Activated T-helper 9 cell treated with anti-CD3 and anti-CD28 coated beads, Interleukin-2, amount 50 U/mL, for 16 hours (primary cell): ENCODE results near the gene KIAA2012.

Experiments
- DNase-seq: peaks from one replicate; pipeline ENCODE4 v3.0.0-alpha.2; 2020; ENCODE audit warnings: low read depth

The KIAA2012 gene

DNA sequence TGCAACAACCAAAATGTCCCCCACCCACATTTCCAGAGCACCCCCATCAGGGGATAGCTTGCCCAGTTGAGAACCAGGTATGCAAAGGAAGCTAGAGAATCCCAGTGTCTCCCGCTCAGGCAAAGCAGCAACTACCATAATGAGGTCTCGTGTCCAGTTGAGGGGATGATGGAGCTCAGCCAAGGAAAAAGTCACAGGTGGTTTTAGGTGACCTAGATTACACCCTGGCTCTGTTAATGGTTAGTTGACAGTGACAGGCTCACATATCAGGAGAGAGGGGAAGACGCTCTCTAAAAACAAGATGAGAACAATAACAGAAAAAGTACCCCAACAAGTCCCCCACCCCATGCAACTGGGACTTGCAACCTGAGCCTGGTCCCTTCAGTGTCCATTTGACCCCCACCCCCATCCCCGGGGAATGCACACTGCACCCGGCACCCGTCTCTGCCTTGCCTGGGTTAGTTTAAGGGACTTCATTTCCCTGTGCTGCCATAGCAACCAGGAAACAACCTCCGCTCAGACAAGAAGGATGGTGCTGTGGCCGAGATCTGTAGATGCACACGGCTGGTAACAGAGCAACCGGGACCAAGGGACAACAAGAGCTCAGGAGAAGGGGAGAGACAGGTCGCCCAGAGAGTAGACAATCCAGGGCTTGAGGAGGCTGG is at the start of gene KIAA2012:
TSS of gene KIAA2012 (plus strand) at position 519 of the 665 bp plus-strand sequence. CDS start 373 bp downstream, outside the sequence.
- DNase-seq: no peak

DNA sequence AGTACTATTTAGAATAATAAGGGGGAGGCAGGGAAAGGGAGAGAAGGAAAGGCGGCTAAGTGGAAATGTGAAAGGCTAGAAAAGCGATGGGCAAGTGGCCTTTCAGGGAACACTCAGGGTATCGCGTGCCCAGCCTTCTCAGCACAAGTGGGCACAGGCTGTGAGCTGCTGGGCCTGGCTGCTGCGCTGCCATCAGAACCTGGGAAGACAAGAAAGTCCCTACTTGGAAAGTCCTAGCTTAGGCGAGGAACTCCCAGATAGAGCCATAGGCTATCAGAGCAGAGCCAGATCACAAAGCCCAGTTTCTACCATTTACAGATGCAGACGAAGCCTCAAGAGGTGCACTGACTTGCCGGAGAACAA is 49.2 kb upstream of the KIAA2012 start:
- DNase-seq: no peak

DNA sequence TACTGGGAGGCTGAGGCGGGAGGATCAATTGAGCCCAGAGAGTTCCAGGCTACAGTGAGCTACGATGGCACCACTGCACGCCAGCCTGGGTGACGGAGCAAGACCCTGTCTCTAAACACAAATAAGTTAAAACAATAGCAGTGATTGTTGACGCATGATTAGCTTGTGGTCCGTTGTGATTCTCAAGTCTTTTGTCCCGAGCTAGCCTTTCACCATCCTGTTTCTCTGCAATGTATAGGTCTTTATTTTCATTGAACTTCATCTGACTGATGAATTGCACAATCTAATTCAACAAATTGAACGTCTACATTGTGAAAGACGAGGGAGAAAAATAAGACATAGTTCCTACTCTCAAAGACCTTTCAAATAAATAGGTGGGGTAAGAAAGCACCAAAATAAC is 48.2 kb upstream of the KIAA2012 start:
- no peak for DNase-seq

DNA sequence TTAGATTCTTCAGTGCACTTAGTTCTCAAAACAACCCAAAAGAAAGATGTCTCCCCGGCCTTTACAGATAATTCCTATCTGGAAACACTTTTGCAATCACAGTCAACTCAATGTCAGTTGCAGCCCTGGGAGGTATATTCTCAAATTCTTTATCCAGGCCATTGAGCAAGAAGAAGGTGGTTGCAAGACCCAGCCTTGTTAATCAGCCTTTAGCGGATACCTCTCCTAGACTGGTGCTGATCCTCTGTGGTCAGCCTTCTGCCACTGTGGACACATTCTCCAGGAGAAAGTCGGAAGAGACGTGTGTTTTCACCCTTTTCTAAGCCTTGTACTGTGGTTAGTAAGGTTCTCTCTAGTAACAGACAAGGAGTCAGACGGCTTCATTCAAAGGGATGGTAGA is 47.2 kb upstream of the KIAA2012 start:
- DNase-seq: no peak

DNA sequence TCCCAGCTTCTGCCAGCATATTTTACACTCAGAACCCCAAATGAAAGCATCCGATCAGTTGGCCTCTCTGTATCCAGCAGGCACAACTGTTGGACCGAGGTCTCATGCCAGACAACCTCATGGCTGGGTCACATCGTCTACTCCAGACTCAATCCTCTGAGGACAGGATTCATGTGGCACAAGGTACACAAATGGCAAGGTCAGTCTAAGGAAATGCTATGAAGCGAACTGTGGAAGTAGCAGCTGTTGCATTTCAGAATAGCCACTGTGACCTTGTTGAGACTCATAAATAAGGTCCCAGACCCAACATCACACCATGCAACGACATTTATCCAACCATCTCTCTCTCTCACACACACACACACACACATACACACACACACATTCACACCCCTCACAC is 46.5 kb upstream of the KIAA2012 start:
- no peak for DNase-seq

DNA sequence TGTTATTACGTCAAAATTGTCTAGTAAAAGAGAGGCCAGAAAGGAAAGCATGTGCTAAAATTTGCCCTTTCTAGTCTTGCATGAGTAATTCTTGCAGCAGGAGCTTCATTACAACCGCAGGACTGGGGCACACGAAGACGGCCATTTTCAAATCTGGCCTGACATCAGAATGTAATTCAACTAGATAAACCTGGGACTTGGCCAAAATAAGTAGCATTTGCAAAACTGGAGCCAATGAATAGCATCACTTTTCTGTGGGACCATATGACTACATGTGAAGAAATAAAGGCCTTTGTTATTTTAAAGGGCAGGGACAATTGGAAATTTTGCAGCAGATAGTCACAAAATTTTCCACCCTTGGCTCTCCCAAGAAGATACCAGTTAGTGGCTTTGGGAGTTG is 42.4 kb upstream of the KIAA2012 start:
- DNase-seq: no peak

DNA sequence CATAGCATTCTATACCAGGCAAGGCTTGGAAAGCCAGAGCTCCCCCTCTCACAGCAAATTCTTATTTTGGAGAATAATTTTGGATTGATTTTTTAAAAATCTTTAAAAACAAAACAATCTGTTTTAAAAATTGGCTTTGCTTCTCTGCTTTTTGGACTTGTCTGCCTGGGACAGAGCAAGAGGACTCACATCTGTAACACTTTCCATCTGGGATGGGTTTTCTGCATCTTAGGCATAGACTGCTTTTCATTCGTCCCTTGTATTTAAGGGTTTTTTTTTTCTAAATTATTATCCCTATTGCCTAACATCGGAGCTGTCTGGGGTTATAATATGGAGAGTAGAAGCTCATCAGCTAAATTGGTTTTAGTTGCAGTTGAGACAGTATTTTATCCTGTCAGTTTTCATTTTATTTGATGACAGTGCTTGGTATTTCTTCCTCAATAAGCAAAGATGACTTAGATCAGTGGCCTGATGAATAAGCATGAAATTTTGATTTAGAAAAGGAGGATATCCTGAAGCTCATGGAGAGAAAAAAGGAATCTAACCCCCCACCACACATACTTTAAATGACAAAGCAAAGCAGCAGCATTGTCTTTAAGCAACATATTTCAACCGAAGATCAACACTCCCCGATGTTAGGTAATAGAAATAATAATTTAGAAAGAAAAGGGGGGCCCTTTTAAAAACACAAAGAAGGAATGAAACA is 41.7 kb upstream of the KIAA2012 start:
- DNase-seq: no peak

DNA sequence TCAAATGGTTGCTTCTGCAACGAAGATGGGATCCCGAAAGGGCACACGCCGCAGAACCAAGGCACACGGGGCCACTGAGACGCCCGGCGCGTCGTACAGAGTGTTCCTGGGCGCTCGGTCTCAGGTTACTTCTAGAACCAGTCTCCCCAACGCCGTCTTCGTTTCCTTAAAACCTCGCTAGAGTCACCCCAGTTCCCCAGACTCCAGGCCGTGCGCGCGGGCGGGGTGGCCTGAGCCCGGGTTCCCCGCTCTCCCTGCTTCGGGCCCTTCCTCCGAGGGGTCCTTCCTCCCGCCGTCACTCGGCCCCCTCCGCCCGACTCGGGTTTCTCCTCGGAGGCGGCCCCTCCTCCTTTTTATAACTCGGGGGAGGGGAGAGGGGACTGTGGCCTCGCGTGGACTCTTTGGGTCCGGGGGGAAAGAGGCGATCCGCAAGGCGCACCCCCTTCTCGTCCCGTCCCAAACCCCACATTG is 40.2 kb upstream of the KIAA2012 start:
- DNase-seq: peak; percentile 12

DNA sequence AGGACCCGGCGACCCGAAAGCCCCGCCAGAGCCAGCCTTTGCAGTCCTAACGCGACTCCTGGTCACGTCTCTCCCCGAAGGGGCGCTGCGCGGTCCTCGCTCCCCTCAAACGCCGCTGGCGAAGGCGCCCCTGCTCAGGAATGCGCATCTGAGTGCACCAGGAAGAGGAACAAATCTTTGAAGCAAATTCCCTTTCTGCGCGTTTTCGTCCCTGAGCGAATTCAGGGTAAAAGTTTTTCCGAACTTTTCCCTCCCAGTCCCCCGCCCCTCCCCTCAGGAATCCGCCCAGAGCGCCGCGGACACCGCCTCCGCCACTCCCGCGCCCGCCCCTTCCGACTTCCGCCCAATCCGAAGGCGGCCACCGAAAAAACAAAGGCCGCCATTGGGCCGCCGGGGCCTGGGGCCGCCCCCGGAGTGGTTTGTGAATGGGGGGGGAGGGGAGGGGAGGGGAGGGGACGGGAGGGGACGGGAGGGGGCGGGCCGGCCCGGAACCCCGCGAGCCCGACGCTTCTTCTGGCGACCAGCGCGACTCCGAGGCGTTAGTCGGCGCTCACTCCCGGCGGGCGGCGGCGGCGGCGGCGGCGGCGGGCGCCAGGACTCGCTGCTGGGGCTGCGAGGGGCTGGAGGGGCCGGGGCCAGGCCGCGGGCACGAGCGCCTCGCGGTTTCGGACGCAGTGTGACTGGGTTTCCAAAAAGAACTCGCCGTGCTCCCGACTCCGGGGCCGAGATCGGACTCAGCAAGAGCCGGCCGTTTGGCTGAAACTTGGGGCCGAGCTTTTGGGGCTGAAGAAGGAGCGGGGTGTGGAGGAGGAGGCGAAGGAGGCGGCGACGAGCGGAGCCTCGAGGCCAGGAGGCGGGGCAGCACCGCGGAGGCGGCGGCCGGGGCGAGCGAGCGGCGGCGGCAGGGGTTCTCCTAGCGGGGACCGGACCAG is 39.5 kb upstream of the KIAA2012 start, which contains the start of gene FZD7:
TSS of gene FZD7 (plus strand) at position 539 of the 932 bp plus-strand sequence. CDS start 793 bp downstream, outside the sequence.
- peak; percentile 77 for DNase-seq

DNA sequence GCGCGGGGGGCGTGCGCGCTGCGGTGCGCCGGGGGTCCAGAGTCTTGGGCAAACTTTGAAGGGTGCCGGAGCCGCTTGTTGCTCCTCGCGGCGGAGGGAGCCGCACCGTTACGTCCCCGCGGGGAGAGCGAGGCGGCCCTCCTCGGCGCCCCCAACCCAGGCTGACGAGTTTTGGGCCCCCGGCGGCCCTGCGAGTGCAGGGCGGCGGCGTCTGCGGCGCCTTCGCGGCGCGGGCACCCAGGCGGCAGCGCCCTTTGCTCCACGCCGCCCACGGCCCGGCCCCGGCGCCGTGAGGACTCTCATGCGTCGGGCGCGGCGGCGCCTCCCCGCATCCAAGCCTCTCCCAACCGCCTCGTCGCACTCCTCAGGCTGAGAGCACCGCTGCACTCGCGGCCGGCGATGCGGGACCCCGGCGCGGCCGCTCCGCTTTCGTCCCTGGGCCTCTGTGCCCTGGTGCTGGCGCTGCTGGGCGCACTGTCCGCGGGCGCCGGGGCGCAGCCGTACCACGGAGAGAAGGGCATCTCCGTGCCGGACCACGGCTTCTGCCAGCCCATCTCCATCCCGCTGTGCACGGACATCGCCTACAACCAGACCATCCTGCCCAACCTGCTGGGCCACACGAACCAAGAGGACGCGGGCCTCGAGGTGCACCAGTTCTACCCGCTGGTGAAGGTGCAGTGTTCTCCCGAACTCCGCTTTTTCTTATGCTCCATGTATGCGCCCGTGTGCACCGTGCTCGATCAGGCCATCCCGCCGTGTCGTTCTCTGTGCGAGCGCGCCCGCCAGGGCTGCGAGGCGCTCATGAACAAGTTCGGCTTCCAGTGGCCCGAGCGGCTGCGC is 38.6 kb upstream of the KIAA2012 start:
- no peak for DNase-seq

DNA sequence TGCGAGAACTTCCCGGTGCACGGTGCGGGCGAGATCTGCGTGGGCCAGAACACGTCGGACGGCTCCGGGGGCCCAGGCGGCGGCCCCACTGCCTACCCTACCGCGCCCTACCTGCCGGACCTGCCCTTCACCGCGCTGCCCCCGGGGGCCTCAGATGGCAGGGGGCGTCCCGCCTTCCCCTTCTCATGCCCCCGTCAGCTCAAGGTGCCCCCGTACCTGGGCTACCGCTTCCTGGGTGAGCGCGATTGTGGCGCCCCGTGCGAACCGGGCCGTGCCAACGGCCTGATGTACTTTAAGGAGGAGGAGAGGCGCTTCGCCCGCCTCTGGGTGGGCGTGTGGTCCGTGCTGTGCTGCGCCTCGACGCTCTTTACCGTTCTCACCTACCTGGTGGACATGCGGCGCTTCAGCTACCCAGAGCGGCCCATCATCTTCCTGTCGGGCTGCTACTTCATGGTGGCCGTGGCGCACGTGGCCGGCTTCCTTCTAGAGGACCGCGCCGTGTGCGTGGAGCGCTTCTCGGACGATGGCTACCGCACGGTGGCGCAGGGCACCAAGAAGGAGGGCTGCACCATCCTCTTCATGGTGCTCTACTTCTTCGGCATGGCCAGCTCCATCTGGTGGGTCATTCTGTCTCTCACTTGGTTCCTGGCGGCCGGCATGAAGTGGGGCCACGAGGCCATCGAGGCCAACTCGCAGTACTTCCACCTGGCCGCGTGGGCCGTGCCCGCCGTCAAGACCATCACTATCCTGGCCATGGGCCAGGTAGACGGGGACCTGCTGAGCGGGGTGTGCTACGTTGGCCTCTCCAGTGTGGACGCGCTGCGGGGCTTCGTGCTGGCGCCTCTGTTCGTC is 37.7 kb upstream of the KIAA2012 start:
- DNase-seq: no peak

DNA sequence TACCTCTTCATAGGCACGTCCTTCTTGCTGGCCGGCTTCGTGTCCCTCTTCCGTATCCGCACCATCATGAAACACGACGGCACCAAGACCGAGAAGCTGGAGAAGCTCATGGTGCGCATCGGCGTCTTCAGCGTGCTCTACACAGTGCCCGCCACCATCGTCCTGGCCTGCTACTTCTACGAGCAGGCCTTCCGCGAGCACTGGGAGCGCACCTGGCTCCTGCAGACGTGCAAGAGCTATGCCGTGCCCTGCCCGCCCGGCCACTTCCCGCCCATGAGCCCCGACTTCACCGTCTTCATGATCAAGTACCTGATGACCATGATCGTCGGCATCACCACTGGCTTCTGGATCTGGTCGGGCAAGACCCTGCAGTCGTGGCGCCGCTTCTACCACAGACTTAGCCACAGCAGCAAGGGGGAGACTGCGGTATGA is 37.1 kb upstream of the KIAA2012 start:
- no peak for DNase-seq

DNA sequence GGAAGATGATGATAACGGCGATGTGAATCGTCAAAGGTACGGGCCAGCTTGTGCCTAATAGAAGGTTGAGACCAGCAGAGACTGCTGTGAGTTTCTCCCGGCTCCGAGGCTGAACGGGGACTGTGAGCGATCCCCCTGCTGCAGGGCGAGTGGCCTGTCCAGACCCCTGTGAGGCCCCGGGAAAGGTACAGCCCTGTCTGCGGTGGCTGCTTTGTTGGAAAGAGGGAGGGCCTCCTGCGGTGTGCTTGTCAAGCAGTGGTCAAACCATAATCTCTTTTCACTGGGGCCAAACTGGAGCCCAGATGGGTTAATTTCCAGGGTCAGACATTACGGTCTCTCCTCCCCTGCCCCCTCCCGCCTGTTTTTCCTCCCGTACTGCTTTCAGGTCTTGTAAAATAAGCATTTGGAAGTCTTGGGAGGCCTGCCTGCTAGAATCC is 36.4 kb upstream of the KIAA2012 start:
- no peak for DNase-seq

DNA sequence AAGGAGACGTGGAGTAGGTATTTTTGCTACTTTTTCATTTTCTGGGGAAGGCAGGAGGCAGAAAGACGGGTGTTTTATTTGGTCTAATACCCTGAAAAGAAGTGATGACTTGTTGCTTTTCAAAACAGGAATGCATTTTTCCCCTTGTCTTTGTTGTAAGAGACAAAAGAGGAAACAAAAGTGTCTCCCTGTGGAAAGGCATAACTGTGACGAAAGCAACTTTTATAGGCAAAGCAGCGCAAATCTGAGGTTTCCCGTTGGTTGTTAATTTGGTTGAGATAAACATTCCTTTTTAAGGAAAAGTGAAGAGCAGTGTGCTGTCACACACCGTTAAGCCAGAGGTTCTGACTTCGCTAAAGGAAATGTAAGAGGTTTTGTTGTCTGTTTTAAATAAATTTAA is 36.0 kb upstream of the KIAA2012 start:
- no peak for DNase-seq

DNA sequence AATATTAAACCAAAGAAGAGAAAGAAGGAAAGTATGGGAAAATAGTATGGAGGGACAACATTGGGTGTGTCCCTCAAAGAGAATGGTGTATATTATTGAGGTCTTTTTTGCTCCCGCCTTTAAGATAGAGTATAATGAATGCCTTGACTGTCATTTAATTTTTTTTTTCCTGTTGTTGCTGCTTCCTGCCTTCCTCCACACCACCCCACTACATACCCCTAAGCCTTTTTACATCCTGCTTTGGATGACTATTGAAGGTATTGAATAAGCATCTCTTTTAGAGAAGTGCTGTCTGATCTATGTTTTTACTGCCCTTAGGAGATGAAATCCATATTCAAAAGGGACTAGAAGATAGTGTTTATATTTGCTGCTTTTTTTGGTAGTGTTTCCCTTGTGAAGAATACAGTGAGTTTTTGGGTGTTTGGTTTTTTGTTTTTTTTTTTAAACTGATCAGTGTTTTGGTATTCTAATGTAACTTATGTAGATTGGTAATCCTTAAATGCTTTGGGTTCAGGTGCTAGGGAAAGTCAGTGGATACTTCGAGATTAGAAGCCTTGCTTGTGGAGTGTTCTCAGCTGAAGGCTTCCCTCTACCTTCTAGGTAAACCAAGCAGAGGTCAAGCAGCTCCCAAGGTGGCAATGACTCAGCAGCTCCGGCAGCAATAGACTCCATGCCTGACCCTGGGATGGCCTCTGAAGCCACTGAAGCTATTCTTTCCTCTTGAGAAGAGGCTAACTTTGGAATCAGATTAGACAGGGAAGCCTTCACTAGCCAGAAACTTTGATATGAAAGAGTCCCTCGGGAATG is 34.4 kb upstream of the KIAA2012 start:
- DNase-seq: no peak

DNA sequence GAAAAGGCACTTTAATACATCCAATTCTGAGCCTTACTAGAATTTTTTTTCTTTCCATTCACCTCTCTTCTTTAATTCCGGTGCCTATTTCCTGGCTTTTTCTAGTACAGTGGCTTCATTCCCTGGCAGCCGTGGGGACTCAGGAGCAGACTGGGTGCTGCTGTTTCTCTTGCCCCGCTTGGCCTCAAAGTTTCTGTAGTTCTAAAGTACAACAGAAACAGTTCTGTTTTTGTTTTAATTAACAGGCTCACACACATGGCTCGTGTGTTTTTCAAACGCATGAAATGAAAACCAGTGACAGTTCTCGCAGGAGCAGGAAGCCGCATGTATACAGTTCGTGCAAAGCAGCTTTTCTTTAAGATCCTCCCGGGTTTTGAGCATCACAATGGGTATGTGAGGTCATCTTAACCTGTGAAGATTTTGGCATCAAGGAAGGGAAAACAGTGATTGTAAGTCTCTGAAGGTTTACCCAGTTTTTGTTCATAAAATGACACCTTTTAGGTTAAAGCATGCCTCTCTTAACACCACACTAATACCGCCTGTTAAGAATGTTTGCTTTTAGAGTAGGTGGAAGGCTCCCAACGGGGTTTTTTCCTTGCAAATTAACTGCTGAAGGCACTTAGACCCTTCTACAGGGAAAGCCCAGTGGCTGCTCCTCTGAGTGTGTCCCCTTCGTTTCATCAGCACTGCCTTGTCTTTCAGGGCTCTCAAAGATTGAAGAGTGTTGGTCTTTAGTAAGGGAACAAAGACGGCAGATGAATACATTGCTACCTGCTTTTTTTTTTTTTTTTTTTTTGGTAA is 33.6 kb upstream of the KIAA2012 start:
- DNase-seq: no peak

DNA sequence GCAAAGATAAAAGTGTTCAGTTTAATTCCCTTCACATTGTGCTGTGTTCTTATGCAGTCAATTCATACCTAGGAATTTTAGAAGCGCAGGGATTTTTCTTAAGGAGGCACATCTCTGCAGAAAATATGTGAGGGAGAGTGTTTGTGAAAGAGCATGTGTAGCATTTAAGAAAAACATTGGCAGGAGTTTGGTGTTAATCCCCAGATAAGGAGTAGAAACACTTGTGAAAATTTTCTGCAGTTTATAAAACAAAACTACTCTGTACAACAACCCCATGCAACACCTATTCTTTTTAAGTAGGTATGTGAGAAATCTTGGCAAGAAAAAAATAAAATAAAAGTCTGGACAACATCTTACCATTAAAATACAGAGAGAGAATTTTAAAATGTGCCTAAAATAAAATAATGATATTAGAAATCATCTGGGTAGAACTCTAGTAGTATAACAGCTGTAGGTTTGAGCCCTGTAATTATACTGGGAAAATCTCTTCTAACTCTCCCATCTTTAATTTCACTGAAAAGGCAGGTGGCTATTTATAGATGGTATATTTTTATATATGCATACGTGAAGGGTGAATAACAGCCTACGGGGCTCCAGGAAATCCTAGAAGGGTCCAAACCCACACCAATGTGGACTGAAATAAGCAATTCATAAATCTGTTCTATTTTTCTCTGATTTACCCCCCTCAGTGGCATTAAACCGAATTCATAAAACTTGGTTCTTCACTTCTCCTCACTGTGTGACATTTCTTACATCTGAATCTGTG is 32.8 kb upstream of the KIAA2012 start:
- DNase-seq: no peak

DNA sequence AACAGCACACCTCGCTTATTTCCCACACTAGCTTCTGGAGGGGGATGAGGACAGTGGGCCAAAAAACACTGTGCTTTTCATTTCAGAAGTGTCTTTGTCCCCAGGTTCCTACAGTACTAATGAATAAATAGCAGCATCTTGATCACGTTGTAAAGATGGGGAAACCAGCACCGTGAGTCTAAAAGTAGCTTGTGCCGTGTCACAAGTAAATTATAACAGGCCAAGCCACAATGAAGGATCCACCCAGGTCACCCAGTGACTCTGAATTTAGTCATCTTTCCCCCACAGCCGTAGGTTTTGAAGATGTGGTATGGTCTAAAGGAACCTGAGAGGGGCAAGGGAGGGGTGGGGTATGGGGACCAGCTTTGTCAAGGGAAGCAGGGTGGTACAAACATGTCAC is 30.6 kb upstream of the KIAA2012 start:
- DNase-seq: no peak
